Panc1 (cell line): ENCODE data around the gene CACNA1G. TPM values are rescaled to one million over a fixed set of nuclear protein-coding genes. Genes with fewer than 3 reads are reported as not detected.

Experiments
- ATAC-seq: fragments of 200-7000 bp; cut with Tn5 transposase; 2 replicates; pipeline ENCODE4 v1.9.1; 2020; ENCODE audit warnings: mild to moderate bottlenecking, moderate library complexity
- BruUV-seq: library from RNA; stranded (reverse); fragments of 400-500 nt; replicated peaks from 2 replicates; lab custom pipeline; 2021; lab: Mats Ljungman, UMichigan
- CTCF ChIA-PET: fragments of 300-600 bp; sonication (Branson Sonifier 250); formaldehyde crosslinking; loops from one replicate; lab custom pipeline; 2022; ENCODE audit warnings: antibody characterized with exemption; lab: Charles Lee
- POLR2A ChIA-PET: fragments of 300-600 bp; sonication (Branson Sonifier 250); formaldehyde crosslinking; loops from one replicate; lab custom pipeline; 2022; ENCODE audit warnings: antibody characterized with exemption; lab: Charles Lee
- DNase-seq: peaks from one replicate; pipeline ENCODE4 v3.0.0-alpha.2; 2010; ENCODE audit warnings: low read depth, low spot score
- H3K27ac ChIP-seq: 2 replicates; pipeline ENCODE4 v1.5.1; 2011; ENCODE audit warnings: mild to moderate bottlenecking, low read length, inconsistent platforms
- H3K27me3 ChIP-seq: fragments of 200-500 bp; sonication (Bioruptor generic); 2 replicates; pipeline ENCODE4 v1.6.0; 2014; ENCODE audit warnings: low read length, inconsistent platforms; ENCODE audit not compliant: control insufficient read depth, insufficient read depth
- H3K36me3 ChIP-seq: fragments of 200-500 bp; sonication (Bioruptor generic); 2 replicates; pipeline ENCODE4 v1.5.1; 2014; ENCODE audit warnings: inconsistent platforms, mild to moderate bottlenecking, low read length, moderate library complexity; ENCODE audit not compliant: control insufficient read depth, insufficient read depth
- H3K4me1 ChIP-seq: 2 replicates; pipeline ENCODE4 v1.5.1; 2011; ENCODE audit warnings: inconsistent platforms, mild to moderate bottlenecking, low read length, moderate library complexity; ENCODE audit not compliant: control insufficient read depth, insufficient read depth
- H3K4me3 ChIP-seq, 2 experiments: 2 replicates each; pipeline ENCODE4 v1.5.1; 2011 to 2012; ENCODE audit warnings: low read depth in 2 of 2, low read length in 2 of 2, mild to moderate bottlenecking in 2 of 2, inconsistent platforms in 1 of 2, moderate library complexity in 1 of 2
- H3K9me3 ChIP-seq: fragments of 200-500 bp; sonication (Bioruptor generic); 2 replicates; pipeline ENCODE4 v1.5.1; 2014; ENCODE audit warnings: low read depth, mild to moderate bottlenecking, inconsistent platforms, low read length, moderate library complexity; ENCODE audit not compliant: control insufficient read depth, insufficient read depth
- POLR2AphosphoS5 ChIP-seq: IDR thresholded peaks from 2 replicates; pipeline ENCODE4 v1.6.1; 2012; ENCODE audit warnings: mild to moderate bottlenecking, low read depth, low read length, moderate library complexity
- SIN3A ChIP-seq: IDR thresholded peaks from 2 replicates; pipeline ENCODE4 v1.6.1; 2012; ENCODE audit warnings: low read depth, mild to moderate bottlenecking, low read length, moderate library complexity, borderline replicate concordance; ENCODE audit not compliant: insufficient read depth
- TCF7L2 ChIP-seq: IDR thresholded peaks from 2 replicates; pipeline ENCODE4 v1.6.1; 2011; ENCODE audit warnings: mild to moderate bottlenecking, low read depth, low read length, inconsistent platforms
- in situ Hi-C: cut with HindIII; loops from 2 replicates; pipeline ENCODE4 v1.10.0; 2016; ENCODE audit warnings: low sequenced_read_pairs, low pct_unique_long_range_greater_than_20kb
- intact Hi-C: fragments of 100-400 bp; cut with micrococcal nuclease; formaldehyde crosslinking; loops from one replicate; pipeline ENCODE4 v1.10.0; 2022; ENCODE audit not compliant: unreplicated experiment
- total RNA-seq: library from RNA; stranded (reverse); gene quantifications from one replicate; pipeline ENCODE4 v1.2.1, GENCODE V29; 2021; ENCODE audit not compliant: unreplicated experiment
- TF ChIP-seq, protein P1 (sequence below): fragments of 450-650 bp; IDR thresholded peaks from 2 replicates; pipeline ENCODE4 v1.5.1; 2017; ENCODE audit warnings: mild to moderate bottlenecking
- TF ChIP-seq, protein P2 (sequence below), 2 experiments: IDR thresholded peaks; 2 replicates each; pipeline ENCODE4 v1.6.1; 2011 to 2012; ENCODE audit warnings: low read depth in 2 of 2, control low read depth in 1 of 2, low read length in 1 of 2, mild to moderate bottlenecking in 1 of 2, moderate library complexity in 1 of 2; ENCODE audit not compliant: insufficient read depth in 1 of 2

CACNA1G gene
- total RNA-seq, 1 experiment from 2014 or later: 10.0 TPM

DNA sequence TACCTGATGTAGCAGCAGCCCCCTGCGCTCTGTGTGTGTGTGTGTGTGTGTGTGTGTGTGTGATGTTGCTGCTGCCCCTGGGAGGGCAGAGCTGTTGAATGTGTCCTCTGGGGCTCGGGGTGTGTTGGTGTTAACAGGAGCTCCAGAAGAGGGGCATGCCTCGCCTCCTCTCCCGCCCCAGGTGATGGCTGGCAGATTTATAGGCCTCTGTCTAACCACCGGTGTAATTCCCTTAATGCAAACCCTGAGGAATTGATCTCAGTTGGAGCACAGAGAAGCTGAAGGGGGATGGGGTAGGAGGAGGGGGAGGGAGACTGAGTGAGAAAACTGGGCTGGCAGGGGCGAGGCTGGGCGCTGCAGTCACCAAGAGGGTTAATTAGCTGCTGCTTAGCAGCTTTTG lies 10.0 kb downstream of the CACNA1G start:
- BruUV-seq: no TSS peak
- POLR2A ChIA-PET: no interaction called here
- CTCF ChIA-PET: interaction anchor here (0.6 kb wide), 2 partner anchors 99 to 572 kb away, joined by 3 to 5 read pairs; no protein-coding TSS in a partner anchor
- TF ChIP-seq, protein P1, sequence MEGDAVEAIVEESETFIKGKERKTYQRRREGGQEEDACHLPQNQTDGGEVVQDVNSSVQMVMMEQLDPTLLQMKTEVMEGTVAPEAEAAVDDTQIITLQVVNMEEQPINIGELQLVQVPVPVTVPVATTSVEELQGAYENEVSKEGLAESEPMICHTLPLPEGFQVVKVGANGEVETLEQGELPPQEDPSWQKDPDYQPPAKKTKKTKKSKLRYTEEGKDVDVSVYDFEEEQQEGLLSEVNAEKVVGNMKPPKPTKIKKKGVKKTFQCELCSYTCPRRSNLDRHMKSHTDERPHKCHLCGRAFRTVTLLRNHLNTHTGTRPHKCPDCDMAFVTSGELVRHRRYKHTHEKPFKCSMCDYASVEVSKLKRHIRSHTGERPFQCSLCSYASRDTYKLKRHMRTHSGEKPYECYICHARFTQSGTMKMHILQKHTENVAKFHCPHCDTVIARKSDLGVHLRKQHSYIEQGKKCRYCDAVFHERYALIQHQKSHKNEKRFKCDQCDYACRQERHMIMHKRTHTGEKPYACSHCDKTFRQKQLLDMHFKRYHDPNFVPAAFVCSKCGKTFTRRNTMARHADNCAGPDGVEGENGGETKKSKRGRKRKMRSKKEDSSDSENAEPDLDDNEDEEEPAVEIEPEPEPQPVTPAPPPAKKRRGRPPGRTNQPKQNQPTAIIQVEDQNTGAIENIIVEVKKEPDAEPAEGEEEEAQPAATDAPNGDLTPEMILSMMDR: no peak
- TF ChIP-seq SIN3A (no peak), TCF7L2 (no peak), POLR2AphosphoS5 (no peak)
- TF ChIP-seq, protein P2, sequence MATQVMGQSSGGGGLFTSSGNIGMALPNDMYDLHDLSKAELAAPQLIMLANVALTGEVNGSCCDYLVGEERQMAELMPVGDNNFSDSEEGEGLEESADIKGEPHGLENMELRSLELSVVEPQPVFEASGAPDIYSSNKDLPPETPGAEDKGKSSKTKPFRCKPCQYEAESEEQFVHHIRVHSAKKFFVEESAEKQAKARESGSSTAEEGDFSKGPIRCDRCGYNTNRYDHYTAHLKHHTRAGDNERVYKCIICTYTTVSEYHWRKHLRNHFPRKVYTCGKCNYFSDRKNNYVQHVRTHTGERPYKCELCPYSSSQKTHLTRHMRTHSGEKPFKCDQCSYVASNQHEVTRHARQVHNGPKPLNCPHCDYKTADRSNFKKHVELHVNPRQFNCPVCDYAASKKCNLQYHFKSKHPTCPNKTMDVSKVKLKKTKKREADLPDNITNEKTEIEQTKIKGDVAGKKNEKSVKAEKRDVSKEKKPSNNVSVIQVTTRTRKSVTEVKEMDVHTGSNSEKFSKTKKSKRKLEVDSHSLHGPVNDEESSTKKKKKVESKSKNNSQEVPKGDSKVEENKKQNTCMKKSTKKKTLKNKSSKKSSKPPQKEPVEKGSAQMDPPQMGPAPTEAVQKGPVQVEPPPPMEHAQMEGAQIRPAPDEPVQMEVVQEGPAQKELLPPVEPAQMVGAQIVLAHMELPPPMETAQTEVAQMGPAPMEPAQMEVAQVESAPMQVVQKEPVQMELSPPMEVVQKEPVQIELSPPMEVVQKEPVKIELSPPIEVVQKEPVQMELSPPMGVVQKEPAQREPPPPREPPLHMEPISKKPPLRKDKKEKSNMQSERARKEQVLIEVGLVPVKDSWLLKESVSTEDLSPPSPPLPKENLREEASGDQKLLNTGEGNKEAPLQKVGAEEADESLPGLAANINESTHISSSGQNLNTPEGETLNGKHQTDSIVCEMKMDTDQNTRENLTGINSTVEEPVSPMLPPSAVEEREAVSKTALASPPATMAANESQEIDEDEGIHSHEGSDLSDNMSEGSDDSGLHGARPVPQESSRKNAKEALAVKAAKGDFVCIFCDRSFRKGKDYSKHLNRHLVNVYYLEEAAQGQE (IDR thresholded peaks at IDR 0.05; ENCODE audit: insufficient read depth in 1 of 2, low read depth in 2 of 2, low read length in 1 of 2): no peak
- H3K27ac ChIP-seq: no peak overlapping the region
- H3K4me1 ChIP-seq: no peaks in the 10 kb centered on the region
- intact Hi-C loops (no loop called here), in situ Hi-C loops (no loop called here)
- H3K9me3 ChIP-seq: no peaks in the 10 kb centered on the region
- ATAC-seq (no peak), DNase-seq (no peak)
- no peak overlapping the region for H3K4me3 ChIP-seq
- H3K36me3 ChIP-seq: no peaks in the 10 kb centered on the region
- H3K27me3 ChIP-seq: no peaks in the 10 kb centered on the region

DNA sequence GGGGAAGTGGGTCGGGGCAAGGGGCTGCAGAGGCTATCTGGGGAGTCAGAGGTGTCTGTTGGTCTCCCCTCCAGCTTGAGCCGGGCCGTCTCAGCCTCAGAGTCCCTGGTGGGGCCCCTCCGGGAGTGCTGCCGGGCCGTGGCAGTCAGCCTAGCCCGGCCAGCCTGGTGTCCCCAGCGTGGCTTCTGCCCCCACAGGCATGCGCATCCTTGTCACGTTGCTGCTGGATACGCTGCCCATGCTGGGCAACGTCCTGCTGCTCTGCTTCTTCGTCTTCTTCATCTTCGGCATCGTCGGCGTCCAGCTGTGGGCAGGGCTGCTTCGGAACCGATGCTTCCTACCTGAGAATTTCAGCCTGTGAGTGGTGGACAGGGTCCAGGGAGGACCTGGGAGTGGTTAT lies 11.2 kb downstream of the CACNA1G start:
- DNase-seq (no peak), ATAC-seq (no peak)
- CTCF ChIA-PET: no interaction called here
- intact Hi-C loops: no loop called here
- in situ Hi-C loops: no loop called here
- Histone ChIP-seq H3K4me1 (no peaks in the 10 kb centered on the region), H3K27ac (no peak overlapping the region), H3K9me3 (no peaks in the 10 kb centered on the region), H3K27me3 (no peaks in the 10 kb centered on the region), H3K36me3 (no peaks in the 10 kb centered on the region), H3K4me3 (no peak overlapping the region)
- TF ChIP-seq SIN3A: no peak
- TF ChIP-seq, protein P2 (IDR thresholded peaks at IDR 0.05; ENCODE audit: insufficient read depth in 1 of 2, low read depth in 2 of 2, low read length in 1 of 2): no peak
- TF ChIP-seq TCF7L2: no peak
- TF ChIP-seq, protein P1: no peak
- TF ChIP-seq POLR2AphosphoS5: no peak
- POLR2A ChIA-PET: no interaction called here
- BruUV-seq: no TSS peak
